Measurements from ENCODE around the gene NOS1.

The NOS1 gene

GRCh38 chr12:117171499-117172162 lies 189.8 kb downstream of the NOS1 start:
- Histone ChIP-seq H3K27me3 (ENCODE audit: low read depth, low read length) (no peaks in the 10 kb centered on the region), H3K36me3 (ENCODE audit: control insufficient read depth in 1 of 2, insufficient read depth in 2 of 2, low read length in 2 of 2) (peaks cover 55 to 77% of the 10 kb centered on the region in 2 donors), H3K9me3 (ENCODE audit: control insufficient read depth in 1 of 2, low read length in 2 of 2) (no peaks in the 10 kb centered on the region), H3K27ac (ENCODE audit: low read length) (no peak overlapping the region), H3K4me1 (ENCODE audit: control insufficient read depth in 1 of 2, insufficient read depth in 2 of 2, low read length in 2 of 2) (no peaks in the 10 kb centered on the region), H3K4me3 (ENCODE audit: low read depth in 1 of 2, low read length in 2 of 2) (no peak overlapping the region)

DNA sequence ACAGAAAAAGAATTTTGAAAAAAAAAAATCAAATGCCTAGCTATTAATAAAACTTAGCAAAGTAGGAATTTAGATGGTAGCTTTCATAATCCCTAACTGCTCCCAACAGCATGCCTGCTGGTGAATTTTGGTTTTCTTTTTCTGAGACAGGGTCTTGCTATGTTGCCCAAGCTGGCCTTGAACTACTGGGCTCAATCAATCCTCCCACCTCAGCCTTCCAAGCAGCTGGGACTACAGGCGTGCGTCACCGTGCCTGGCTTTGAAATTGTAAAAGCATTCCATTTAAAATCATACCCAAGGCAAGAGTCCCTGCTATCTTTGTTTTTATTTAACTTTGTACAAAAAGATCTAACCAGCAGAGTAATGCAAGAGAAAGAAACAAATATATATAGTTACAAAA lies 191.9 kb downstream of the NOS1 start:
- no peak overlapping the region for H3K4me3 ChIP-seq (ENCODE audit: low read depth in 1 of 2, low read length in 2 of 2)
- no peaks in the 10 kb centered on the region for H3K4me1 ChIP-seq (ENCODE audit: control insufficient read depth in 1 of 2, insufficient read depth in 2 of 2, low read length in 2 of 2)
- no peaks in the 10 kb centered on the region for H3K9me3 ChIP-seq (ENCODE audit: control insufficient read depth in 1 of 2, low read length in 2 of 2)
- H3K27ac ChIP-seq (ENCODE audit: low read length), result no peak overlapping the region
- H3K36me3 ChIP-seq (ENCODE audit: control insufficient read depth in 1 of 2, insufficient read depth in 2 of 2, low read length in 2 of 2), result peaks cover 53 to 79% of the 10 kb centered on the region in 2 donors
- H3K27me3 ChIP-seq (ENCODE audit: low read depth, low read length), result no peaks in the 10 kb centered on the region

DNA sequence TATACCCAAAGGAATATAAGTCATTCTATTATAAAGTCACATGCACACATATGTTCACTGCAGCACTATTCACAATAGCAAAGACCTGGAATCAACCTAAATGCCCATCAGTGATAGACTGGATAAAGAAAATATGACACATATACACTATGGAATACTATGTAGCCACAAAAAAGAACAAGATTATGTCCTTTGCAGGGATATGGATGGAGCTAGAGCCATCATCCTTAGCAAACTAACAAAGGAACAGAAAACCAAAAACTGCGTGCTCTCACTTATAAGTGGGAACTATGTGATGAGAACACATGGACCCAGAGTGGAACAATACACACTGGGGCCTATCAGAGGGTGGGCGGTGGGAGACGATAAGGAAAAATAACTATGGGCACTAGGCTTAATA lies 192.4 kb downstream of the NOS1 start:
- Histone ChIP-seq H3K9me3 (ENCODE audit: control insufficient read depth in 1 of 2, low read length in 2 of 2) (no peaks in the 10 kb centered on the region), H3K4me1 (ENCODE audit: control insufficient read depth in 1 of 2, insufficient read depth in 2 of 2, low read length in 2 of 2) (no peaks in the 10 kb centered on the region), H3K27me3 (ENCODE audit: low read depth, low read length) (no peaks in the 10 kb centered on the region), H3K4me3 (ENCODE audit: low read depth in 1 of 2, low read length in 2 of 2) (no peak overlapping the region), H3K36me3 (ENCODE audit: control insufficient read depth in 1 of 2, insufficient read depth in 2 of 2, low read length in 2 of 2) (peaks cover 50 to 78% of the 10 kb centered on the region in 2 donors), H3K27ac (ENCODE audit: low read length) (no peak overlapping the region)

DNA sequence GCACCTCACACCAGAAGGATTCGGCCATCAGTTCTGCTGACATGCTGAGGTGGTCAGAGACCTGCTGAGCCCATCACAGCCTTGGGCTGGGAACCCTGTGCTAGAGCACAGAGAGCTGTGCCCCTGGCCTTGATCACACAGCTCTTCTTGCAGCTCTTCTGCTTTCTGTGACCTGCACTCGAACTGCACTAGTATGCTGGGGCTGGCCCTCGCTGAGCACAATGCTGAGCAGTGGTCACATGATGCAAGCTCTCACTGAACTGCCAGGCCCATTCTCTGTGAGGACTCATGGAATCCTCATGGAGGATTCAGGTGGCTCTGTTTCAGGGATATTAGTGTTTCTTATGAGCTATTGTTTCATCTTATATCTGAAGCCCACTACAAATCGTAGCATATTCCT lies 193.7 kb downstream of the NOS1 start:
- no peaks in the 10 kb centered on the region for H3K4me1 ChIP-seq (ENCODE audit: control insufficient read depth in 1 of 2, insufficient read depth in 2 of 2, low read length in 2 of 2)
- no peak overlapping the region for H3K27ac ChIP-seq (ENCODE audit: low read length)
- no peaks in the 10 kb centered on the region for H3K27me3 ChIP-seq (ENCODE audit: low read depth, low read length)
- peaks cover 49 to 76% of the 10 kb centered on the region in 2 donors for H3K36me3 ChIP-seq (ENCODE audit: control insufficient read depth in 1 of 2, insufficient read depth in 2 of 2, low read length in 2 of 2)
- H3K9me3 ChIP-seq (ENCODE audit: control insufficient read depth in 1 of 2, low read length in 2 of 2), result no peaks in the 10 kb centered on the region
- H3K4me3 ChIP-seq (ENCODE audit: low read depth in 1 of 2, low read length in 2 of 2), result no peak overlapping the region

- H3K27ac ChIP-seq (ENCODE audit: low read length), result no peak overlapping the region
- H3K36me3 ChIP-seq (ENCODE audit: control insufficient read depth in 1 of 2, insufficient read depth in 2 of 2, low read length in 2 of 2), result peaks cover 61 to 77% of the 10 kb centered on the region in 2 donors
- H3K9me3 ChIP-seq (ENCODE audit: control insufficient read depth in 1 of 2, low read length in 2 of 2), result no peaks in the 10 kb centered on the region
- H3K27me3 ChIP-seq (ENCODE audit: low read depth, low read length), result no peaks in the 10 kb centered on the region
- H3K4me3 ChIP-seq (ENCODE audit: low read depth in 1 of 2, low read length in 2 of 2), result no peak overlapping the region
- no peaks in the 10 kb centered on the region for H3K4me1 ChIP-seq (ENCODE audit: control insufficient read depth in 1 of 2, insufficient read depth in 2 of 2, low read length in 2 of 2)
These were observed 195.3 kb downstream of the NOS1 start for GRCh38 chr12:117166107-117166506.

GRCh38 chr12:117165342-117165741 lies 196.1 kb downstream of the NOS1 start:
- H3K4me1 ChIP-seq (ENCODE audit: control insufficient read depth in 1 of 2, insufficient read depth in 2 of 2, low read length in 2 of 2), result no peaks in the 10 kb centered on the region
- H3K4me3 ChIP-seq (ENCODE audit: low read depth in 1 of 2, low read length in 2 of 2), result no peak overlapping the region
- no peak overlapping the region for H3K27ac ChIP-seq (ENCODE audit: low read length)
- H3K27me3 ChIP-seq (ENCODE audit: low read depth, low read length), result no peaks in the 10 kb centered on the region
- H3K9me3 ChIP-seq (ENCODE audit: control insufficient read depth in 1 of 2, low read length in 2 of 2), result no peaks in the 10 kb centered on the region
- H3K36me3 ChIP-seq (ENCODE audit: control insufficient read depth in 1 of 2, insufficient read depth in 2 of 2, low read length in 2 of 2), result peaks cover 59 to 75% of the 10 kb centered on the region in 2 donors

DNA sequence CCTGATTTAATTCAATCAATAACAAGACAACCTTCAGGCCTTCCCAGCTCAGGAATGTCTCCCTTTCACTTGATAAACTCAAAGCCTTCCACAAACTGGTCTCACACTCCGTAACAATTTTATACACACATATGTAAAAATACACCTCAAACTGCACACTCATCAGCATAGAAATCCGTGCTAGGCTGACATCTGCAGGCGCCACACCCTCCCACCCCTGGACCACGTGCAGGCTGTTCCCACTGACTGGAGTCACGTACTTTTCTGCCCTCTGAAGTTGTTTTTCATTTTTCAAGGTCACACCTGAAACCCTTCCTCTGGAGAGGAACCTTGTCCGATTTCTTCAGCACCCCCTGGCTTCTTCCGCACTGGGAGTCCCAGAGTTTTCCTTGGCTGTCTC lies 198.8 kb downstream of the NOS1 start:
- Histone ChIP-seq H3K4me3 (ENCODE audit: low read depth in 1 of 2, low read length in 2 of 2) (no peak overlapping the region), H3K27me3 (ENCODE audit: low read depth, low read length) (no peaks in the 10 kb centered on the region), H3K4me1 (ENCODE audit: control insufficient read depth in 1 of 2, insufficient read depth in 2 of 2, low read length in 2 of 2) (no peaks in the 10 kb centered on the region), H3K9me3 (ENCODE audit: control insufficient read depth in 1 of 2, low read length in 2 of 2) (no peaks in the 10 kb centered on the region), H3K27ac (ENCODE audit: low read length) (no peak overlapping the region), H3K36me3 (ENCODE audit: control insufficient read depth in 1 of 2, insufficient read depth in 2 of 2, low read length in 2 of 2) (peaks cover 73 to 91% of the 10 kb centered on the region in 2 donors)

- Histone ChIP-seq H3K27ac (ENCODE audit: low read length) (no peak overlapping the region), H3K4me3 (ENCODE audit: low read depth in 1 of 2, low read length in 2 of 2) (no peak overlapping the region), H3K4me1 (ENCODE audit: control insufficient read depth in 1 of 2, insufficient read depth in 2 of 2, low read length in 2 of 2) (no peaks in the 10 kb centered on the region), H3K36me3 (ENCODE audit: control insufficient read depth in 1 of 2, insufficient read depth in 2 of 2, low read length in 2 of 2) (peaks cover 74 to 91% of the 10 kb centered on the region in 2 donors), H3K27me3 (ENCODE audit: low read depth, low read length) (no peaks in the 10 kb centered on the region), H3K9me3 (ENCODE audit: control insufficient read depth in 1 of 2, low read length in 2 of 2) (no peaks in the 10 kb centered on the region)
These were observed 199.3 kb downstream of the NOS1 start for GRCh38 chr12:117162167-117162539.

DNA sequence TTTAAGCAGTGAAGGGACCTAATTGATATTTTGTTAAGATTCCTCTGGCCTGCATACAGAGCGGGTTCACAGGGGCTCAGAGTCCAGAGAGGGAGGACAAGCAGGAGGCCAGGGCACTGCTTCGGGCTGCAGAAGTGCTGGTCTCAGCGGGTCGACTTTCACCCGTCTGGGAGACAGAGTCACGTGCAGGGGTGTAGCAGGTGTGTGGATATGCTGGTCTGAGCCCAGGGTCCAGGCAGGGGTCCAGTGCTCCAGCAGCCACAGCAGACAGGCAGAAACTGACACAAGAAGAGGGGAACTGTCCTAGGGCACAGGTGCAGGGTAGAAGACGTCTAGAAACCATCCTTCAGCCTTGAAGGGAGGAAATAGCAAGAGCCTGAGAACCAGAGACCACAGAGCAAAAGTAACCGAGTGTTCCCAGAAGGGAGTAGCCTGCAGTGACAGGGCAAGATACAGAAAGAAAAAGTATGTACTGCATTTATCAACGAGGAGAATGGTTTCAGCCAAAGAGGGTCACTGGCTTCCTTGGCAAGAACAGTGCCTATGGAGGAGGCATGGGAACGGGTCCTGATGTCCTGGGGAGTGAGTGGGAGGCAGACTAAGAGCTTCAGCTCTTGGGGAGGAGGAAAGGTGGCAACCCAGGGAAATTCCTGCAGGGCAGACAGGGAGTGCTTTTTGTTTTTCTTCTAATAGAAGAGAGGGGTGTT lies 199.8 kb downstream of the NOS1 start:
- H3K4me3 ChIP-seq (ENCODE audit: low read depth in 1 of 2, low read length in 2 of 2), result no peak overlapping the region
- no peaks in the 10 kb centered on the region for H3K9me3 ChIP-seq (ENCODE audit: control insufficient read depth in 1 of 2, low read length in 2 of 2)
- H3K36me3 ChIP-seq (ENCODE audit: control insufficient read depth in 1 of 2, insufficient read depth in 2 of 2, low read length in 2 of 2), result peaks cover 69 to 91% of the 10 kb centered on the region in 2 donors
- no peak overlapping the region for H3K27ac ChIP-seq (ENCODE audit: low read length)
- H3K27me3 ChIP-seq (ENCODE audit: low read depth, low read length), result no peaks in the 10 kb centered on the region
- no peaks in the 10 kb centered on the region for H3K4me1 ChIP-seq (ENCODE audit: control insufficient read depth in 1 of 2, insufficient read depth in 2 of 2, low read length in 2 of 2)

- Histone ChIP-seq H3K36me3 (ENCODE audit: control insufficient read depth in 1 of 2, insufficient read depth in 2 of 2, low read length in 2 of 2) (peaks cover 70 to 93% of the 10 kb centered on the region in 2 donors), H3K27ac (ENCODE audit: low read length) (no peak overlapping the region), H3K27me3 (ENCODE audit: low read depth, low read length) (no peaks in the 10 kb centered on the region), H3K4me1 (ENCODE audit: control insufficient read depth in 1 of 2, insufficient read depth in 2 of 2, low read length in 2 of 2) (no peaks in the 10 kb centered on the region), H3K4me3 (ENCODE audit: low read depth in 1 of 2, low read length in 2 of 2) (no peak overlapping the region), H3K9me3 (ENCODE audit: control insufficient read depth in 1 of 2, low read length in 2 of 2) (no peaks in the 10 kb centered on the region)
These were observed 201.8 kb downstream of the NOS1 start for GRCh38 chr12:117159674-117160073.

GRCh38 chr12:117158911-117159553 lies 202.4 kb downstream of the NOS1 start:
- H3K4me3 ChIP-seq (ENCODE audit: low read depth in 1 of 2, low read length in 2 of 2), result no peak overlapping the region
- peaks cover 74 to 94% of the 10 kb centered on the region in 2 donors for H3K36me3 ChIP-seq (ENCODE audit: control insufficient read depth in 1 of 2, insufficient read depth in 2 of 2, low read length in 2 of 2)
- no peaks in the 10 kb centered on the region for H3K9me3 ChIP-seq (ENCODE audit: control insufficient read depth in 1 of 2, low read length in 2 of 2)
- no peak overlapping the region for H3K27ac ChIP-seq (ENCODE audit: low read length)
- H3K27me3 ChIP-seq (ENCODE audit: low read depth, low read length), result no peaks in the 10 kb centered on the region
- no peaks in the 10 kb centered on the region for H3K4me1 ChIP-seq (ENCODE audit: control insufficient read depth in 1 of 2, insufficient read depth in 2 of 2, low read length in 2 of 2)
